K562 (cell line): Measurements from ENCODE around the gene MRPL55. TPM values are rescaled to one million over a fixed set of nuclear protein-coding genes. Genes with fewer than 3 reads are reported as not detected.
A peak's percentile ranks its signal among the peaks of the same experiment; 100 is the strongest.

Source experiments
- BCL6 ChIP-seq: fragments of 250-450 bp; sonication (Bioruptor Pico); IDR thresholded peaks from 2 replicates; pipeline ENCODE4 v1.4.0; 2020
- E2F8 ChIP-seq: fragments of 450-650 bp; IDR thresholded peaks from 2 replicates; pipeline ENCODE4 v1.7.1; 2018; ENCODE audit warnings: mild to moderate bottlenecking, low read depth; ENCODE audit not compliant: partially characterized antibody
- HDAC8 ChIP-seq: fragments of 450-650 bp; IDR thresholded peaks from 2 replicates; pipeline ENCODE4 v1.6.1; 2016; ENCODE audit warnings: mild to moderate bottlenecking, missing genetic modification characterization, moderate library complexity, missing compliant biosample characterization
- HES1 ChIP-seq: fragments of 450-650 bp; IDR thresholded peaks from 2 replicates; pipeline ENCODE4 v1.6.1; 2016; ENCODE audit warnings: low read depth, mild to moderate bottlenecking, moderate library complexity
- HIVEP1 ChIP-seq: fragments of 250-450 bp; sonication (Bioruptor Pico); IDR thresholded peaks from 2 replicates; pipeline ENCODE4 v1.4.0; 2020; ENCODE audit warnings: mild to moderate bottlenecking
- HNRNPH1 ChIP-seq: fragments of 200-400 bp; formaldehyde crosslinking; optimal IDR thresholded peaks from 2 replicates; pipeline ENCODE3; 2017; ENCODE audit warnings: low read depth, mild to moderate bottlenecking, low read length, moderate library complexity
- PBX2 ChIP-seq, 2 experiments: IDR thresholded peaks in 1 of 2; conservative IDR thresholded peaks in 1 of 2; 2 replicates each; pipeline ENCODE4 v1.6.1; 2016; ENCODE audit warnings: low read depth in 2 of 2, mild to moderate bottlenecking in 1 of 2, missing compliant biosample characterization in 1 of 2, missing genetic modification characterization in 1 of 2, moderate library complexity in 1 of 2
- RAD21 ChIP-seq, 2 experiments: fragments of 250-450 bp in 1 of 2; fragments of 450-650 bp in 1 of 2; sonication (Bioruptor Pico) in 1 of 2; formaldehyde crosslinking in 1 of 2; IDR thresholded peaks in 1 of 2; conservative IDR thresholded peaks in 1 of 2; 2 replicates each; pipeline versions ENCODE4 v1.4.0 to v1.8.0; 2020 to 2022; ENCODE audit warnings: mild to moderate bottlenecking in 2 of 2, moderate library complexity in 1 of 2
- SPI1 ChIP-seq: IDR thresholded peaks from 2 replicates; pipeline ENCODE4 v1.6.1; 2011; ENCODE audit warnings: low read depth, low read length, control low read depth, borderline replicate concordance
- THAP7 ChIP-seq: fragments of 250-450 bp; sonication (Bioruptor Pico); IDR thresholded peaks from 2 replicates; pipeline ENCODE4 v1.5.0; 2021
- THRB ChIP-seq: fragments of 450-650 bp; formaldehyde crosslinking; conservative IDR thresholded peaks from 2 replicates; pipeline ENCODE4 v1.4.0; 2022; ENCODE audit warnings: mild to moderate bottlenecking, missing genetic modification characterization
- ZBTB1 ChIP-seq: sonication (generic); formaldehyde crosslinking; IDR thresholded peaks from 2 replicates; pipeline ENCODE4 v1.8.1; 2023; ENCODE audit warnings: missing genetic modification reagents, low read depth, mild to moderate bottlenecking, borderline replicate concordance
- polyA plus RNA-seq, 8 experiments: library from polyadenylated mRNA; depleted of rRNA in 4 of 8; stranded (reverse) in 5 of 8; unstranded in 3 of 8; fragments of >200 nt; fragmentation: Nextera tagmentation in 2 of 8; fragmentation: Illumina TruSeq in 1 of 8; extraction: Ambion mirVana in 2 of 8; extraction: Trizol in 1 of 8; gene quantifications; 2 replicates each; pipeline versions ENCODE4 v1.2.1 to v1.2.3, GENCODE V29; 2011 to 2014; ENCODE audit warnings: inconsistent platforms in 1 of 8, missing spikeins in 1 of 8
- total RNA-seq, 7 experiments: library from RNA; depleted of rRNA in 6 of 7; stranded (reverse); fragments of >200 nt in 6 of 7; fragmentation: Illumina TruSeq in 2 of 7; extraction: Trizol in 2 of 7; gene quantifications; 2 replicates each; pipeline versions ENCODE4 v1.2.1 to v1.2.3, GENCODE V29; 2011 to 2021; ENCODE audit warnings: low replicate concordance in 1 of 7

MRPL55 gene
- total and polyA plus RNA-seq, 9 of the 15 experiments (the other 6 are each of a cell fraction or from before 2014, with no cell fraction given), result 34.9 to 228 (median 81.0) TPM

- no peak for TF ChIP-seq PBX2 (CRISPR knock-in tag; IDR thresholded peaks at IDR 0.05; ENCODE audit: low read depth)
- TF ChIP-seq PBX2 (tag; conservative IDR thresholded peaks at IDR 0.05; ENCODE audit: low read depth), result no peak
- peak; percentile 92 for TF ChIP-seq E2F8
- no peak for TF ChIP-seq HDAC8 (tag)
- TF ChIP-seq ZBTB1, result peak; percentile 67; the same call in 1 of the 2 replicates
- no peak for TF ChIP-seq THRB (CRISPR knock-in tag)
- no peak for TF ChIP-seq HNRNPH1
- TF ChIP-seq BCL6 (CRISPR knock-in tag), result no peak
- TF ChIP-seq HIVEP1 (CRISPR knock-in tag), result 0 out of 2 replicates have a peak, but pooled peaks have one; percentile 18
- no peak; a peak in 1 of 4 replicates for TF ChIP-seq RAD21 (CRISPR knock-in tag; conservative IDR thresholded peaks at IDR 0.05 in 1 of 2, IDR thresholded peaks at IDR 0.05 in 1 of 2)
- TF ChIP-seq SPI1, result peak; percentile 46; the same call in 1 of the 2 replicates
- TF ChIP-seq THAP7, result 0 out of 2 replicates have a peak, but pooled peaks have one; percentile 71
- no peak for TF ChIP-seq HES1
Measured at GRCh38 chr1:228102791-228103620, 6.1 kb downstream of the MRPL55 start, which contains the start of gene C1orf35 (continued).
